Measurements from ENCODE around the gene UGT1A4. TPM values are rescaled to one million over a fixed set of nuclear protein-coding genes. Genes with fewer than 3 reads are reported as not detected.
"Not testable (repeated sequence)": the region's sequence is repeated elsewhere in the genome, so short reads cannot be mapped to it uniquely, and the experiment has no call there.

Gene UGT1A4
- total and polyA plus RNA-seq, 9 donors: not detected

- DNase-seq: no peak
- Histone ChIP-seq H3K4me3 (ENCODE audit: low read length) (no peak within 1 kb of the TSS), H3K9me3 (replicated peaks; ENCODE audit: control insufficient read depth, low read depth, low read length) (no peaks in the 10 kb centered on the region), H3K27me3 (ENCODE audit: control insufficient read depth, insufficient read depth, low read length) (peaks cover 2% of the 10 kb centered on the region), H3K27ac (ENCODE audit: low read length) (no peak within 1 kb of the TSS), H3K36me3 (ENCODE audit: control insufficient read depth, insufficient read depth, low read length) (no peaks in the 10 kb centered on the region), H3K4me1 (ENCODE audit: control insufficient read depth, insufficient read depth, low read length) (no peaks in the 10 kb centered on the region)
- 90% methylated on average over 11 of the region's 14 CpGs for WGBS (ENCODE audit: insufficient coverage)
Observed at GRCh38 chr2:233712611-233713261, 5.8 kb upstream of the UGT1A4 start, which contains the start of gene UGT1A5. Gene UGT1A5, plus strand, starts transcription at chr2:233712907. Its CDS starts 85 bp downstream, at chr2:233712992.

- no peak overlapping the region for H3K27ac ChIP-seq (ENCODE audit: low read length)
- no peaks in the 10 kb centered on the region for H3K4me1 ChIP-seq (ENCODE audit: control insufficient read depth, insufficient read depth, low read length)
- peaks cover 2% of the 10 kb centered on the region for H3K27me3 ChIP-seq (ENCODE audit: control insufficient read depth, insufficient read depth, low read length)
- WGBS (ENCODE audit: insufficient coverage): 85% methylated on average over 5 of the region's 7 CpGs
- H3K9me3 ChIP-seq (replicated peaks; ENCODE audit: control insufficient read depth, low read depth, low read length): no peaks in the 10 kb centered on the region
- no peak for DNase-seq
- no peak overlapping the region for H3K4me3 ChIP-seq (ENCODE audit: low read length)
- no peaks in the 10 kb centered on the region for H3K36me3 ChIP-seq (ENCODE audit: control insufficient read depth, insufficient read depth, low read length)
Observed at GRCh38 chr2:233713262-233713615, 5.3 kb upstream of the UGT1A4 start.

GRCh38 chr2:233714121-233714520 lies 4.4 kb upstream of the UGT1A4 start:
- WGBS (ENCODE audit: insufficient coverage): 74% methylated on average over 2 of the region's 2 CpGs
- no peak for DNase-seq
- Histone ChIP-seq H3K9me3 (replicated peaks; ENCODE audit: control insufficient read depth, low read depth, low read length) (no peaks in the 10 kb centered on the region), H3K36me3 (ENCODE audit: control insufficient read depth, insufficient read depth, low read length) (no peaks in the 10 kb centered on the region), H3K4me1 (ENCODE audit: control insufficient read depth, insufficient read depth, low read length) (no peaks in the 10 kb centered on the region), H3K4me3 (ENCODE audit: low read length) (no peak overlapping the region), H3K27me3 (ENCODE audit: control insufficient read depth, insufficient read depth, low read length) (peaks cover 2% of the 10 kb centered on the region), H3K27ac (ENCODE audit: low read length) (no peak overlapping the region)

- no peaks in the 10 kb centered on the region for H3K4me1 ChIP-seq (ENCODE audit: control insufficient read depth, insufficient read depth, low read length)
- no peak within 1 kb of the TSS for H3K27ac ChIP-seq (ENCODE audit: low read length)
- no peaks in the 10 kb centered on the region for H3K27me3 ChIP-seq (ENCODE audit: control insufficient read depth, insufficient read depth, low read length)
- H3K36me3 ChIP-seq (ENCODE audit: control insufficient read depth, insufficient read depth, low read length): no peaks in the 10 kb centered on the region
- H3K9me3 ChIP-seq (replicated peaks; ENCODE audit: control insufficient read depth, low read depth, low read length): no peaks in the 10 kb centered on the region
- DNase-seq: no peak
- H3K4me3 ChIP-seq (ENCODE audit: low read length): no peak within 1 kb of the TSS
- 86% methylated on average over 8 of the region's 8 CpGs for WGBS (ENCODE audit: insufficient coverage)
Observed at GRCh38 chr2:233728723-233729301, 10.3 kb downstream of the UGT1A4 start, which contains the start of gene UGT1A3. Gene UGT1A3, plus strand, starts transcription at chr2:233729042. Its CDS starts 85 bp downstream, at chr2:233729127.

- H3K4me3 ChIP-seq (ENCODE audit: low read length); H3K27ac ChIP-seq (ENCODE audit: low read length); H3K36me3 ChIP-seq (ENCODE audit: control insufficient read depth, insufficient read depth, low read length); H3K4me1 ChIP-seq (ENCODE audit: control insufficient read depth, insufficient read depth, low read length); DNase-seq; H3K9me3 ChIP-seq (replicated peaks; ENCODE audit: control insufficient read depth, low read depth, low read length); H3K27me3 ChIP-seq (ENCODE audit: control insufficient read depth, insufficient read depth, low read length): not testable (repeated sequence)
- 85% methylated on average over 10 of the region's 14 CpGs for WGBS (ENCODE audit: insufficient coverage)
Observed at GRCh38 chr2:233736868-233737653, 18.5 kb downstream of the UGT1A4 start.

GRCh38 chr2:233740870-233741269 lies 22.3 kb downstream of the UGT1A4 start:
- Histone ChIP-seq H3K27me3 (ENCODE audit: control insufficient read depth, insufficient read depth, low read length) (no peaks in the 10 kb centered on the region), H3K27ac (ENCODE audit: low read length) (no peak overlapping the region), H3K4me1 (ENCODE audit: control insufficient read depth, insufficient read depth, low read length) (no peaks in the 10 kb centered on the region), H3K36me3 (ENCODE audit: control insufficient read depth, insufficient read depth, low read length) (no peaks in the 10 kb centered on the region), H3K9me3 (replicated peaks; ENCODE audit: control insufficient read depth, low read depth, low read length) (no peaks in the 10 kb centered on the region), H3K4me3 (ENCODE audit: low read length) (no peak overlapping the region)
- DNase-seq: no peak
- 100% methylated on average over 1 of the region's 2 CpGs for WGBS (ENCODE audit: insufficient coverage)

GRCh38 chr2:233743464-233744259 lies 25.1 kb downstream of the UGT1A4 start:
- H3K9me3 ChIP-seq (replicated peaks; ENCODE audit: control insufficient read depth, low read depth, low read length): no peaks in the 10 kb centered on the region
- no peaks in the 10 kb centered on the region for H3K4me1 ChIP-seq (ENCODE audit: control insufficient read depth, insufficient read depth, low read length)
- no peak for DNase-seq
- no peaks in the 10 kb centered on the region for H3K36me3 ChIP-seq (ENCODE audit: control insufficient read depth, insufficient read depth, low read length)
- 93% methylated on average over 38 of the region's 46 CpGs for WGBS (ENCODE audit: insufficient coverage)
- no peaks in the 10 kb centered on the region for H3K27me3 ChIP-seq (ENCODE audit: control insufficient read depth, insufficient read depth, low read length)
- no peak overlapping the region for H3K4me3 ChIP-seq (ENCODE audit: low read length)
- no peak overlapping the region for H3K27ac ChIP-seq (ENCODE audit: low read length)

GRCh38 chr2:233745073-233745755 lies 26.7 kb downstream of the UGT1A4 start:
- no peaks in the 10 kb centered on the region for H3K36me3 ChIP-seq (ENCODE audit: control insufficient read depth, insufficient read depth, low read length)
- H3K27ac ChIP-seq (ENCODE audit: low read length): no peak overlapping the region
- no peak for DNase-seq
- H3K27me3 ChIP-seq (ENCODE audit: control insufficient read depth, insufficient read depth, low read length): no peaks in the 10 kb centered on the region
- H3K4me3 ChIP-seq (ENCODE audit: low read length): no peak overlapping the region
- WGBS (ENCODE audit: insufficient coverage): 52% methylated on average over 2 of the region's 5 CpGs
- no peaks in the 10 kb centered on the region for H3K9me3 ChIP-seq (replicated peaks; ENCODE audit: control insufficient read depth, low read depth, low read length)
- H3K4me1 ChIP-seq (ENCODE audit: control insufficient read depth, insufficient read depth, low read length): no peaks in the 10 kb centered on the region

GRCh38 chr2:233745838-233746237 lies 27.3 kb downstream of the UGT1A4 start:
- not testable (repeated sequence) for H3K36me3 ChIP-seq (ENCODE audit: control insufficient read depth, insufficient read depth, low read length); H3K4me1 ChIP-seq (ENCODE audit: control insufficient read depth, insufficient read depth, low read length); H3K4me3 ChIP-seq (ENCODE audit: low read length); DNase-seq; H3K27ac ChIP-seq (ENCODE audit: low read length); H3K9me3 ChIP-seq (replicated peaks; ENCODE audit: control insufficient read depth, low read depth, low read length); H3K27me3 ChIP-seq (ENCODE audit: control insufficient read depth, insufficient read depth, low read length)
- 50% methylated on average over 1 of the region's 2 CpGs for WGBS (ENCODE audit: insufficient coverage)
